GM21447 (cell line): ENCODE measurements around the gene SOBP.
"Not testable (repeated sequence)": the region's sequence is repeated elsewhere in the genome, so short reads cannot be mapped to it uniquely, and the experiment has no call there.

Source experiments
- ATAC-seq: cut with Tn5 transposase; IDR thresholded peaks from one replicate; pipeline ENCODE4 v1.9.1; 2021; ENCODE audit not compliant: unreplicated experiment

SOBP gene

GRCh38 chr6:107488174-107488874 lies 1.6 kb upstream of the SOBP start:
- ATAC-seq = no peak

GRCh38 chr6:107488875-107489635 lies 862 bp upstream of the SOBP start:
- no peak for ATAC-seq

GRCh38 chr6:107490566-107491137 lies 735 bp downstream of the SOBP start:
- ATAC-seq = no peak

GRCh38 chr6:107491138-107491609 lies 1.3 kb downstream of the SOBP start:
- ATAC-seq = no peak

GRCh38 chr6:107491760-107492660 lies 2.1 kb downstream of the SOBP start:
- no peak for ATAC-seq

GRCh38 chr6:107493158-107494057 lies 3.5 kb downstream of the SOBP start:
- ATAC-seq = no peak

- ATAC-seq = no peak
Observed at GRCh38 chr6:107495196-107495643, 5.3 kb downstream of the SOBP start.

GRCh38 chr6:107495971-107496370 lies 6.1 kb downstream of the SOBP start:
- ATAC-seq = no peak

- no peak for ATAC-seq
Observed at GRCh38 chr6:107496892-107497684, 7.2 kb downstream of the SOBP start.

- ATAC-seq = no peak
Observed at GRCh38 chr6:107504270-107505026, 14.5 kb downstream of the SOBP start.

GRCh38 chr6:107506145-107506544 lies 16.2 kb downstream of the SOBP start:
- no peak for ATAC-seq

GRCh38 chr6:107509506-107509905 lies 19.6 kb downstream of the SOBP start:
- ATAC-seq = no peak

GRCh38 chr6:107510108-107510507 lies 20.2 kb downstream of the SOBP start:
- ATAC-seq = no peak

GRCh38 chr6:107511511-107511993 lies 21.6 kb downstream of the SOBP start:
- ATAC-seq = no peak

GRCh38 chr6:107513214-107513613 lies 23.3 kb downstream of the SOBP start:
- ATAC-seq = no peak

- no peak for ATAC-seq
Observed at GRCh38 chr6:107515955-107516354, 26.0 kb downstream of the SOBP start.

GRCh38 chr6:107517274-107517673 lies 27.4 kb downstream of the SOBP start:
- ATAC-seq = no peak

GRCh38 chr6:107519224-107519623 lies 29.3 kb downstream of the SOBP start:
- ATAC-seq = not testable (repeated sequence)
